ENCODE measurements around the gene UTF1.

GRCh38 chr10:133273534-133274143, 43.6 kb downstream of the UTF1 start:
- TF ChIP-seq POLR2A (IDR thresholded peaks at IDR 0.05; ENCODE audit: low read depth, low read length) (no peak), POLR2AphosphoS5 (IDR thresholded peaks at IDR 0.05; ENCODE audit: low read depth, low read length) (no peak), TAF1 (IDR thresholded peaks at IDR 0.05; ENCODE audit: borderline replicate concordance, low read depth, low read length) (no peak)

Data from GM12892 (cell line).